ENCODE measurements around the gene ASTN1.

ASTN1 gene

GRCh38 chr1:176853503-176853902 is 311.0 kb downstream of the ASTN1 start:
- Histone ChIP-seq H3K36me3 (no peaks in the 10 kb centered on the region), H3K27me3 (peaks cover 0 to 5% of the 10 kb centered on the region in 2 donors), H3K9me3 (no peaks in the 10 kb centered on the region), H3K4me1 (no peaks in the 10 kb centered on the region), H3K27ac (no peak overlapping the region), H3K4me3 (no peak overlapping the region)
- TF ChIP-seq CTCF (IDR thresholded peaks at IDR 0.05) = no peak
- intact Hi-C loops (cut with DNase I; ENCODE audit: low total_unique reads) = no loop called here
- DNase-seq = no peak

- peaks cover 0 to 3% of the 10 kb centered on the region in 2 donors for H3K27me3 ChIP-seq
- H3K36me3 ChIP-seq = no peaks in the 10 kb centered on the region
- intact Hi-C loops (cut with DNase I; ENCODE audit: low total_unique reads) = no loop called here
- no peaks in the 10 kb centered on the region for H3K4me1 ChIP-seq
- no peak for TF ChIP-seq CTCF (IDR thresholded peaks at IDR 0.05)
- no peak for DNase-seq
- H3K4me3 ChIP-seq = no peak overlapping the region
- H3K9me3 ChIP-seq = no peaks in the 10 kb centered on the region
- H3K27ac ChIP-seq = no peak overlapping the region
Measured at GRCh38 chr1:176852124-176852523, 312.4 kb downstream of the ASTN1 start.

- no peaks in the 10 kb centered on the region for H3K36me3 ChIP-seq
- no peak overlapping the region for H3K27ac ChIP-seq
- H3K4me3 ChIP-seq = no peak overlapping the region
- no peak for TF ChIP-seq CTCF (IDR thresholded peaks at IDR 0.05)
- intact Hi-C loops (cut with DNase I; ENCODE audit: low total_unique reads) = no loop called here
- no peaks in the 10 kb centered on the region for H3K27me3 ChIP-seq
- no peaks in the 10 kb centered on the region for H3K9me3 ChIP-seq
- peaks cover 0 to 5% (median 0%) of the 10 kb centered on the region in 4 donors for H3K4me1 ChIP-seq
- DNase-seq = no peak
Measured at GRCh38 chr1:176850871-176851270, 313.6 kb downstream of the ASTN1 start.

GRCh38 chr1:176849281-176849680 is 315.2 kb downstream of the ASTN1 start:
- Histone ChIP-seq H3K4me1 (peaks cover 0 to 5% (median under 1%) of the 10 kb centered on the region in 4 donors), H3K27ac (no peak overlapping the region), H3K27me3 (no peaks in the 10 kb centered on the region), H3K36me3 (no peaks in the 10 kb centered on the region), H3K4me3 (no peak overlapping the region), H3K9me3 (no peaks in the 10 kb centered on the region)
- DNase-seq = no peak
- intact Hi-C loops (cut with DNase I; ENCODE audit: low total_unique reads) = loop anchor here (10.0 kb wide), 1 partner anchor 474 kb away; no protein-coding TSS in a partner anchor
- TF ChIP-seq CTCF (IDR thresholded peaks at IDR 0.05) = no peak

- Histone ChIP-seq H3K27ac (no peak overlapping the region), H3K4me1 (peaks cover 0 to 12% (median 7%) of the 10 kb centered on the region in 4 donors), H3K36me3 (no peaks in the 10 kb centered on the region), H3K27me3 (no peaks in the 10 kb centered on the region), H3K9me3 (no peaks in the 10 kb centered on the region), H3K4me3 (no peak overlapping the region)
- DNase-seq = no peak
- TF ChIP-seq CTCF (IDR thresholded peaks at IDR 0.05) = no peak
- intact Hi-C loops (cut with DNase I; ENCODE audit: low total_unique reads) = loop anchor here (10.0 kb wide), 1 partner anchor 472 kb away; no protein-coding TSS in a partner anchor
Measured at GRCh38 chr1:176847052-176847451, 317.5 kb downstream of the ASTN1 start.
